Activated naive CD8-positive, alpha-beta T cell (primary cell): ENCODE results near the gene TGFB2.

Experiments
- H3K27ac Mint-ChIP-seq: one replicate; pipeline ENCODE4 v1.8.0; 2021; ENCODE audit warnings: mixed read lengths
- H3K27me3 Mint-ChIP-seq: one replicate; pipeline ENCODE4 v1.8.0; 2021; ENCODE audit warnings: mixed read lengths
- H3K36me3 Mint-ChIP-seq: one replicate; pipeline ENCODE4 v1.8.0; 2021; ENCODE audit warnings: mixed read lengths
- H3K4me1 Mint-ChIP-seq: one replicate; pipeline ENCODE4 v1.8.0; 2021; ENCODE audit warnings: low read depth, mixed read lengths
- H3K4me3 Mint-ChIP-seq: one replicate; pipeline ENCODE4 v1.8.0; 2021; ENCODE audit warnings: mild to moderate bottlenecking, mixed read lengths
- H3K9me3 Mint-ChIP-seq: one replicate; pipeline ENCODE4 v1.8.0; 2021; ENCODE audit warnings: low read depth, mixed read lengths

Gene TGFB2

DNA sequence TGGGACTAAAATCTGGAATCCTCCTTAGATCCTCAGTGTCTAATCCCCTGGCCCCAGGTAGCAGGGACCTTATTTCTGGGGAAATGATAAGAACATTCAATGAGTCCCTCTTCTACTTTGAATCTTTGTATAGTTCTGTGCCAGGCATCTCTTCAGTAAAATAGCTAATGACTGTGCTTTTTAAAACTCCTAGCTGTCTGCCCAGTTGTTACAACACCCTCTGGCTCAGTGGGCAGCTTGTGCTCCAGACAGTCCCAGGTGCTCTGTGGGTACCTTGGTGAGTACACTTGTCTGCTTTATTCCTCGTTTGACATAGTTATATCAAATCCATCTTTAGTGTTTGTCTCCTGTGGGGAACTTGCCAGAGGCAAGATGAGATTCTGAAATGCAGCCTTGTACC is 18.0 kb downstream of the TGFB2 start:
- Mint-ChIP-seq H3K27me3 (no peaks in the 10 kb centered on the region), H3K9me3 (no peaks in the 10 kb centered on the region), H3K27ac (no peak overlapping the region)

DNA sequence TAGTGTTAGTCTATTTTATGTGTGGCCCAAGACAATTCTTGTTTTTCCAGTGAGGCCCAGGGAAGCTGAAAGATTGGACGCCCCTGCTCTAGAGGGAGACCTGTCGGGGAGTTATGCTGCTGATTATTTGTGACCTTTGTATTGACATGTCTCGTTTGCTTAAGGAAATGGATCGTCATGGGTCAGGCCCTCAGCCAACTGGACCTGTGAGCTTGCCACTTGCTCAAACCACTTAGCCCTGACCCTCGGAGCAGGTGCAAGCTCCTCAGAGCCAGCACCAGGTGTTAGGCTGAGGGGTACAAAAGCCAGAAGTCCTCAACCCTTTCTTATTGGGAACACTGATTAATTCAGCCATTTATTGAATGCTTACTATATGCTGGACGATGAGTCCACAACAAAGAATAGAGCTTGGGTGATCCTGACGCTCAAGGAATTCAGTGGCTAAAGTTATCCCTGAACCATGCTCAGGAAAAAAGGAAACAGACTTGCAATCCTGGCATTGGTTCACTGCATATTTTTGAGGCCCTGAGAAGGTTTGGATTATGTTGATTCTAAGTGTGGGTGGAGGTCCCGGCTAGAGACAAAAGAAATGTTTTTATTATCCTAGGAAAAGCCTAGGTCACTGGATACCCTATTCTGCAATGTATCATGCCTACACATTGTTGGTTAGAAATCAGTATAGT is 19.0 kb downstream of the TGFB2 start:
- H3K27me3 Mint-ChIP-seq, result no peaks in the 10 kb centered on the region
- no peaks in the 10 kb centered on the region for H3K9me3 Mint-ChIP-seq
- H3K4me3 Mint-ChIP-seq, result no peak overlapping the region
- H3K27ac Mint-ChIP-seq, result no peak overlapping the region
- no peaks in the 10 kb centered on the region for H3K36me3 Mint-ChIP-seq
- no peaks in the 10 kb centered on the region for H3K4me1 Mint-ChIP-seq

More for the DNA sequence above, 18.0 kb downstream of the TGFB2 start:
- Mint-ChIP-seq H3K36me3 (no peaks in the 10 kb centered on the region), H3K4me1 (no peaks in the 10 kb centered on the region), H3K4me3 (no peak overlapping the region)

- no peak overlapping the region for H3K4me3 Mint-ChIP-seq
- no peaks in the 10 kb centered on the region for H3K27me3 Mint-ChIP-seq
- H3K36me3 Mint-ChIP-seq, result no peaks in the 10 kb centered on the region
- H3K4me1 Mint-ChIP-seq, result peaks cover 3% of the 10 kb centered on the region
- peak overlapping the region; percentile 28 for H3K27ac Mint-ChIP-seq
- H3K9me3 Mint-ChIP-seq, result no peaks in the 10 kb centered on the region
Observed at GRCh38 chr1:218365226-218365999, 20.3 kb downstream of the TGFB2 start.

- peaks cover 5% of the 10 kb centered on the region for H3K4me1 Mint-ChIP-seq
- no peak overlapping the region for H3K27ac Mint-ChIP-seq
- H3K9me3 Mint-ChIP-seq, result no peaks in the 10 kb centered on the region
- no peak overlapping the region for H3K4me3 Mint-ChIP-seq
- H3K36me3 Mint-ChIP-seq, result no peaks in the 10 kb centered on the region
- no peaks in the 10 kb centered on the region for H3K27me3 Mint-ChIP-seq
Observed at GRCh38 chr1:218366322-218367052, 21.4 kb downstream of the TGFB2 start.

DNA sequence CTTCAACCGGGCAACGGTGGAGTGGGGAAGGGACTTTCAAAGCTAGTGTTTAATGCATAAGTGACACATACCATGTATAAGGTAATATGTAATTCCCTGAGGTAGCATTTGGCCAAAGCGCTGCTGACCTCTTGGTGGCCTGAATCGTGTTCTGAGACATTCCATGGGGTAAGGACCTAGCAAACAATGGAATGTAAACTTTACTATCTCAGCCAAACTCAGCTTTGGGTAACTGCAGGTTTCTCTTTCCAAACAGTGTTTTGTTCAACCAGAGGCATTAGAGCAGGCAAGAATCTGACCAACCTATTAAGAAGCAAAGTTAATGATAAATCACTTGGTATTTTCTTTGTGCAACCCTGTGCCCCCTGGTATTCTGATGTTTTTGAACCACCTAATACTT is 22.0 kb downstream of the TGFB2 start:
- Mint-ChIP-seq H3K36me3 (no peaks in the 10 kb centered on the region), H3K27ac (no peak overlapping the region), H3K27me3 (no peaks in the 10 kb centered on the region), H3K9me3 (no peaks in the 10 kb centered on the region), H3K4me1 (peaks cover 5% of the 10 kb centered on the region), H3K4me3 (no peak overlapping the region)

DNA sequence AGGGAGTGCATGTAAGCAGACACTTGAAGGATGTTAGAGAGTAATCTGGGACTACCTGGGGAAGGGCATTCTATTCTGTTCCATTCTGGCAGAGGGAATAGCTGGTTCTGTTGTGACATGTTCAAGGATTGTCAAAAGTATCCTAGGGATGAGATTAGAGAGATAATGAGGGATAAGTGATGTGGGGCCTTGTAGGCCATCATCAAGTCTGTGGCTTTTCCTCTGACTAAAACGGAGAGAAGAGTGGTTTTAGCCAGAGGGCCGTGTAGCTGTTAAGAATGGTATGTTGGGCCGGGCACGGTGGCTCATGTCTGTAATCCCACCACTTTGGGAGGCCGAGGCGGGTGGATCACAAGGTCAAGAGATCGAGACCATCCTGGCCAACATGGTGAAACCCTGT is 23.6 kb downstream of the TGFB2 start:
- peaks cover 2% of the 10 kb centered on the region for H3K27me3 Mint-ChIP-seq
- H3K4me3 Mint-ChIP-seq, result no peak overlapping the region
- no peaks in the 10 kb centered on the region for H3K9me3 Mint-ChIP-seq
- peaks cover 5% of the 10 kb centered on the region for H3K4me1 Mint-ChIP-seq
- H3K27ac Mint-ChIP-seq, result no peak overlapping the region
- H3K36me3 Mint-ChIP-seq, result no peaks in the 10 kb centered on the region

DNA sequence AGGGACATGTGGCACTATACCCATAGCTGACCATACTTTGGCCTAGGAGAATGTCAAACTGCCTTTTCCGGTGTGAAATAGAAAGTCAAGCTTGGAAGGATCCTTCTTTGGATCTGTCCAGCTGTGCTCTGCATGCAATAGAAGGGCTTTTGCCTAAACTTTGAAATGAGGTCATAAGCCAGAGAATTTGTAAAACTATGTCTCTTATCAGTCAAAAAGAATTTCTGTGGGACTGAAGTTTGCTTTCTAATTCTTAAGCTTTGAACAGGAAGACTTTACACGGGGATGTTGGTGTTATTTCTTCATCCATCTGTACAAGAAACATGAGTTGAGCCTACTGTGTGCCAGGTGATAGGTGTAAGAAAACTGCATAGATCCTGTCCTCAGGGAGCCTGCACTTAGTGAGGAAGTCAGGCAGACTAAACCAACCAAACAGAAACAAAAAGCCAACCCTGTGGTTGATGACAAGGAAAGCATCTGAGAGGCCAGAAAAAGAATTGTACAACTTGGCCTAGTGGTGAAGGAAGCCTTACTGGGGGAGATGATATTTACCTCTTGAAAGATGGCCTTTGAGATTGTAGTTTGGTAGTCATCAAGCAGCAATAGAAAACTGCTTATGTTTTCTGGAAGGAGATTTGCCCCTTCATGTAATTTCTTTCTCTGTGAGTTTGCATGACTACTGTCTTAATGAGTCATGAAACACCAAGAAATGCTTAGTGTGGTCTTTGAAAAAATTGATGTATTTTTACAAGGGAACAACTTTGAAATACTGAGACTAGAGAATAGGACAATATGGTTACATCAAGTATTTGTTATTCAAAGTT is 24.8 kb downstream of the TGFB2 start:
- Mint-ChIP-seq H3K27me3 (peaks cover 8% of the 10 kb centered on the region), H3K9me3 (no peaks in the 10 kb centered on the region), H3K27ac (no peak overlapping the region), H3K36me3 (no peaks in the 10 kb centered on the region), H3K4me1 (peaks cover 5% of the 10 kb centered on the region), H3K4me3 (no peak overlapping the region)

DNA sequence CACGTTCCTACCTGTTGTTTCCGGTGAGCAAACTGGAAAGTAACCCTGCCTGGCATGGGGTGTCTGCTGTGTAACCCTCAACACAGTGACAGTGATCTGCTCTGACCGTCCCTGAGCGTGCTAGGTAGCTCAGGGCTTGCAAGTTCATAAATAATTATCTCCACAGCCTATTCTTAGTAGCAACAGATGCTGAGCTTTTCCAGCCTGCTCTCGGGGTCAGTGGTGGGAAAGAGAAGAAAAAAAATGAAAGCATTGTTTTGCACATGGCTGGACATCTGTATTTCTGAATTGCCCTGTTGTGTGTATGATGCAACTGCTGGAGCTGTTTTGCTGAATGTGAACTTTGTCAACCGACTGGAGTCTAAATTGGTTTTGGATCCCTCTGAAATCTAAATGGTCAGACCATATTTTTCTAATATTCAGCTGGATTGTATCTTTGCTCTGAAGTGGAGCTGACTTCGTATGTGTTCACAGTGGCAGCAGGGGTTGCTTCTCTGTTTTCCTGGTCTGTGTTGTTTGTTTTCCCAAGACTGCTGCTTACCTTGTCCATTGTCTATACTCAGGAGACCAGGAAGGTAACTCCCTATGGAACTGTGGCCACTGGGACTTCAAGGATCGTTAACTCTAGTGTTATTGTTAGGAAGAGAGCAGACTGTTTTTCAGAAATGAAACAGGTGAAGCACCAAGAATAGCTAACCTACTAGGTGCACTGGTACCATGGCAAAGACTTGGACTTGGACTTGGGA is 27.0 kb downstream of the TGFB2 start:
- peaks cover 8% of the 10 kb centered on the region for H3K27me3 Mint-ChIP-seq

DNA sequence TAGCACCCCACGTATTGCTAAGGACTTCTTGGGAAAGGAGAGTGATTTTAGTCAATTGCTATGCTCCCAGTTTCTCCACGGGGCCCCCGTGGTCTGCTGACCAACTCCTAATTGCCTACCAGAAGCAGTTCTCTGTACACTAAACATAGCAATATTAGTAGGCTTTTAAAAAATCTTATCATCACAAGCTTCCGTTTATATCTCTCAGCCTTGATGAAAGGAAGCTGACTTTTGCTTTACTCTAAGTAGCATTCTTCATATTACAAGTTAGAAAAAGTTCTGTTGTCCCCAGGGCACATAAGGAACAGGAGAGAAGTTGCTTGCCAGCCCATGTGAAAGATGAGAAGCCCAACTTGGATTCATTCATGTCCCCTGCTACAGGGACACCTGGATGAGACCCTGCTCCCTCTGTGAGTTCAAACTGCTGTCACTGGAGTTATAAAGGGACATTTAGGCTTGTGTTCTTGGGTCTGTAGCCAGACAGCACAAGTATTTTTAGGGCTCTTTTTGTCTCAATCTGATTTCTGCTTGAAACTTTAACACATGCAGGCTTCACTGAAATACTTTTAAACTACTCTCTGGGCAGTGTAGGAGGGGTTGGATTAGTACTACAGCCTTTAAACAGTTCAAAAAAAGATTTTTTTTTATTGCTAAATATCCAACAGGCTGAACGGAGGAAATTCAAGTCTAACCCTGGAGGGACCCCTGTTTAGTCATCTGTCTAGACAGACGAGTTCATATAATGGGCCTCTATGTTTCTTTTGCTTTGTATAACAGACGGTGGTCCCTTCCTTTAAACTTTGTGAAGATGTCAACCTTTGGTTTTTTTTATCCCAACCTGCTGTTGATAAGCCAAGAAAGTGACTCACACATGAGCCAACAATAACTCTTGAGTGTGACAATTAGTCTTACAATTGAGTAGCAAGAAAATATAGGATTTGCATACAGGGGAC is 29.5 kb downstream of the TGFB2 start:
- Mint-ChIP-seq H3K36me3 (no peaks in the 10 kb centered on the region), H3K9me3 (no peaks in the 10 kb centered on the region), H3K27me3 (peaks cover 8% of the 10 kb centered on the region), H3K4me1 (peaks cover 18% of the 10 kb centered on the region), H3K27ac (no peak overlapping the region), H3K4me3 (no peak overlapping the region)

More for the DNA sequence above, 27.0 kb downstream of the TGFB2 start:
- Mint-ChIP-seq H3K9me3 (no peaks in the 10 kb centered on the region), H3K4me1 (peaks cover 11% of the 10 kb centered on the region), H3K36me3 (no peaks in the 10 kb centered on the region), H3K27ac (no peak overlapping the region), H3K4me3 (no peak overlapping the region)

- Mint-ChIP-seq H3K27me3 (peaks cover 19% of the 10 kb centered on the region), H3K36me3 (no peaks in the 10 kb centered on the region), H3K9me3 (no peaks in the 10 kb centered on the region), H3K4me3 (no peak overlapping the region), H3K27ac (no peak overlapping the region), H3K4me1 (peaks cover 14% of the 10 kb centered on the region)
Observed at GRCh38 chr1:218376722-218377121, 31.6 kb downstream of the TGFB2 start.

DNA sequence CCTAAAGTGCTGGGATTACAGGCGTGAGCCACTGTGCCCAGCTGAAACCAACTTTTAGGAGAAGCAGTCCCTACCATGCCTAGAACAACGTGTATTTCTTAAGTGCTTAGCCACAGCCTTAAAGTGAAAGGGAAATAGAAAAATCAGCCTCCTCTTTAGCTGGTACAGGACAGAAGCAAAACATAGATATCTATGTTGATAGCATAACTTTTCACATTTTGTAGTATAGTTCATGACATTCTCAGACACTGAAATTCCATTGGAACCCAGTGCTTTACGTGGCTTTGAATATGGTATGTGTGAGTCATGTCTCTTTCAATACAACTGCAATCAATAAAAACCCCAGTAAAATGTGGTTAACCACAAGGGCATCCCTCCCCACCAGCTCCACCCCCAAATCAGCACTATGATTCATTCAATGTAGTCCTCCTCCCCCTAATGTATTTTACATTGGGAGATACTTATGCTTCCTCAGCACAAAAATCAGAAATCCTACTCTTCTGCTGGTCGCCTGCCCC is 32.1 kb downstream of the TGFB2 start:
- Mint-ChIP-seq H3K36me3 (no peaks in the 10 kb centered on the region), H3K9me3 (no peaks in the 10 kb centered on the region), H3K4me1 (peaks cover 14% of the 10 kb centered on the region), H3K4me3 (no peak overlapping the region), H3K27me3 (peaks cover 19% of the 10 kb centered on the region), H3K27ac (no peak overlapping the region)

GRCh38 chr1:218380125-218380977 is 35.2 kb downstream of the TGFB2 start:
- H3K9me3 Mint-ChIP-seq, result no peaks in the 10 kb centered on the region
- H3K4me1 Mint-ChIP-seq, result peaks cover 14% of the 10 kb centered on the region
- H3K27ac Mint-ChIP-seq, result no peak overlapping the region
- H3K36me3 Mint-ChIP-seq, result no peaks in the 10 kb centered on the region
- peaks cover 14% of the 10 kb centered on the region for H3K27me3 Mint-ChIP-seq
- H3K4me3 Mint-ChIP-seq, result no peak overlapping the region
